Activated CD4-positive, alpha-beta T cell treated with anti-CD3 and anti-CD28 coated beads, Interleukin-2, amount 10 ng/mL, durations not matched to agents 7 days and 5 days (primary cell): ENCODE measurements around the gene SBK3. TPM values are rescaled to one million over a fixed set of nuclear protein-coding genes. Genes with fewer than 3 reads are reported as not detected.
"Not testable (repeated sequence)": the region's sequence is repeated elsewhere in the genome, so short reads cannot be mapped to it uniquely, and the experiment has no call there.

Source experiments
- CTCF ChIA-PET: fragments of 350-600 bp; sonication (Branson Sonifier 250); formaldehyde crosslinking; loops from one replicate; lab custom pipeline; 2021; ENCODE audit warnings: antibody characterized with exemption; lab: Charles Lee
- POLR2A ChIA-PET: fragments of 350-600 bp; sonication (Branson Sonifier 250); formaldehyde crosslinking; loops from one replicate; lab custom pipeline; 2021; ENCODE audit warnings: antibody characterized with exemption; lab: Charles Lee
- DNase-seq: peaks from one replicate; pipeline ENCODE4 v3.0.0-alpha.2; 2020
- H3K27ac Mint-ChIP-seq: one replicate; pipeline ENCODE4 v1.8.0; 2021; ENCODE audit warnings: mild to moderate bottlenecking, moderate library complexity, mixed read lengths
- H3K27me3 Mint-ChIP-seq: one replicate; pipeline ENCODE4 v1.8.0; 2021; ENCODE audit warnings: mixed read lengths
- H3K36me3 Mint-ChIP-seq: one replicate; pipeline ENCODE4 v1.8.0; 2021; ENCODE audit warnings: low read depth, mixed read lengths
- H3K4me1 Mint-ChIP-seq: one replicate; pipeline ENCODE4 v1.8.0; 2021; ENCODE audit warnings: mixed read lengths
- H3K4me3 Mint-ChIP-seq: one replicate; pipeline ENCODE4 v1.8.0; 2021; ENCODE audit warnings: mild to moderate bottlenecking, moderate library complexity, mixed read lengths
- H3K9me3 Mint-ChIP-seq: one replicate; pipeline ENCODE4 v1.8.0; 2021; ENCODE audit warnings: mixed read lengths
- total RNA-seq, 2 experiments: library from RNA; stranded (reverse); gene quantifications; one replicate each; pipeline ENCODE4 v1.2.3, GENCODE V29; 2021

The SBK3 gene
- total RNA-seq: not detected

- ChIA-PET POLR2A (no interaction called here), CTCF (no interaction called here)
- Mint-ChIP-seq H3K9me3 (no peaks in the 10 kb centered on the region), H3K4me3 (no peak within 1 kb of the TSS), H3K36me3 (no peaks in the 10 kb centered on the region), H3K27ac (no peak within 1 kb of the TSS), H3K27me3 (peaks cover 7% of the 10 kb centered on the region), H3K4me1 (no peaks in the 10 kb centered on the region)
- DNase-seq: no peak
Observed at GRCh38 chr19:55545443-55545842, at the start of gene SBK3. TSS of gene SBK3 (minus strand) at chr19:55545543. CDS start at chr19:55545543, 0 bp downstream.

GRCh38 chr19:55593096-55593772 is 47.9 kb upstream of the SBK3 start:
- POLR2A ChIA-PET: no interaction called here
- CTCF ChIA-PET: no interaction called here
- Mint-ChIP-seq H3K27me3 (no peaks in the 10 kb centered on the region), H3K27ac (no peak overlapping the region), H3K4me3 (no peak overlapping the region), H3K36me3 (peaks cover 34% of the 10 kb centered on the region), H3K9me3 (peaks cover 3% of the 10 kb centered on the region), H3K4me1 (peaks cover 8% of the 10 kb centered on the region)
- DNase-seq: no peak

- Mint-ChIP-seq H3K36me3 (peaks cover 34% of the 10 kb centered on the region), H3K9me3 (peaks cover 3% of the 10 kb centered on the region), H3K4me1 (peaks cover 4% of the 10 kb centered on the region), H3K27ac (no peak overlapping the region), H3K27me3 (no peaks in the 10 kb centered on the region), H3K4me3 (no peak overlapping the region)
- ChIA-PET CTCF (no interaction called here), POLR2A (no interaction called here)
- DNase-seq: no peak
Observed at GRCh38 chr19:55592391-55593090, 47.2 kb upstream of the SBK3 start.

- ChIA-PET POLR2A (no interaction called here), CTCF (no interaction called here)
- H3K27me3 Mint-ChIP-seq: peaks cover 7% of the 10 kb centered on the region
- DNase-seq: no peak
- no peak overlapping the region for H3K27ac Mint-ChIP-seq
- peaks cover 3% of the 10 kb centered on the region for H3K9me3 Mint-ChIP-seq
- no peak overlapping the region for H3K4me3 Mint-ChIP-seq
- peaks cover 28% of the 10 kb centered on the region for H3K36me3 Mint-ChIP-seq
- H3K4me1 Mint-ChIP-seq: peaks cover 10% of the 10 kb centered on the region
Observed at GRCh38 chr19:55591555-55591954, 46.2 kb upstream of the SBK3 start.

GRCh38 chr19:55590617-55591016 is 45.3 kb upstream of the SBK3 start:
- Mint-ChIP-seq H3K9me3 (peaks cover under 1% of the 10 kb centered on the region), H3K4me3 (no peak overlapping the region), H3K36me3 (peaks cover 20% of the 10 kb centered on the region), H3K4me1 (peaks cover 17% of the 10 kb centered on the region), H3K27ac (no peak overlapping the region), H3K27me3 (peaks cover 13% of the 10 kb centered on the region)
- no peak for DNase-seq
- ChIA-PET POLR2A (interaction anchor here (1.4 kb wide), 1 partner anchor 8 kb away, joined by 3 read pairs; the partner anchor contains the start of gene FIZ1), CTCF (no interaction called here)

- POLR2A ChIA-PET: interaction anchor here (1.4 kb wide), 1 partner anchor 9 kb away, joined by 3 read pairs; the partner anchor contains the start of gene FIZ1
- peaks cover 17% of the 10 kb centered on the region for H3K27me3 Mint-ChIP-seq
Observed at GRCh38 chr19:55590109-55590508, 44.8 kb upstream of the SBK3 start.

GRCh38 chr19:55588738-55589137 is 43.4 kb upstream of the SBK3 start:
- DNase-seq: no peak
- ChIA-PET CTCF (interaction anchor here (1.0 to 1.5 kb wide), 2 partner anchors 44 to 85 kb away, joined by 3 to 4 read pairs; no protein-coding TSS in a partner anchor), POLR2A (no interaction called here)
- Mint-ChIP-seq H3K9me3 (no peaks in the 10 kb centered on the region), H3K4me1 (peaks cover 21% of the 10 kb centered on the region), H3K27ac (no peak overlapping the region), H3K4me3 (no peak overlapping the region), H3K36me3 (peaks cover 10% of the 10 kb centered on the region), H3K27me3 (peaks cover 21% of the 10 kb centered on the region)

More at GRCh38 chr19:55590109-55590508, 44.8 kb upstream of the SBK3 start:
- Mint-ChIP-seq H3K9me3 (no peaks in the 10 kb centered on the region), H3K27ac (no peak overlapping the region), H3K4me1 (peaks cover 21% of the 10 kb centered on the region), H3K4me3 (no peak overlapping the region), H3K36me3 (peaks cover 15% of the 10 kb centered on the region)
- no peak for DNase-seq
- CTCF ChIA-PET: no interaction called here

GRCh38 chr19:55586976-55587668 is 41.8 kb upstream of the SBK3 start:
- ChIA-PET CTCF (interaction anchor here (0.7 kb wide), 1 partner anchor 515 kb away, joined by 3 read pairs; no protein-coding TSS in a partner anchor), POLR2A (no interaction called here)
- peaks cover 7% of the 10 kb centered on the region for H3K36me3 Mint-ChIP-seq
- DNase-seq: peak; percentile 92
- peak overlapping the region; percentile 19 for H3K27ac Mint-ChIP-seq
- peak overlapping the region; percentile 72 for H3K4me3 Mint-ChIP-seq
- peaks cover 21% of the 10 kb centered on the region for H3K27me3 Mint-ChIP-seq
- H3K9me3 Mint-ChIP-seq: no peaks in the 10 kb centered on the region
- H3K4me1 Mint-ChIP-seq: peaks cover 21% of the 10 kb centered on the region

- Mint-ChIP-seq H3K4me1 (peaks cover 35% of the 10 kb centered on the region), H3K27me3 (peaks cover 21% of the 10 kb centered on the region), H3K27ac (no peak overlapping the region), H3K36me3 (no peaks in the 10 kb centered on the region), H3K4me3 (no peak overlapping the region), H3K9me3 (no peaks in the 10 kb centered on the region)
- ChIA-PET CTCF (no interaction called here), POLR2A (no interaction called here)
- DNase-seq: no peak
Observed at GRCh38 chr19:55585658-55586339, 40.5 kb upstream of the SBK3 start.

- POLR2A ChIA-PET: no interaction called here
- CTCF ChIA-PET: no interaction called here
- Mint-ChIP-seq H3K4me3 (no peak overlapping the region), H3K27ac (no peak overlapping the region), H3K4me1 (peaks cover 38% of the 10 kb centered on the region), H3K9me3 (no peaks in the 10 kb centered on the region), H3K27me3 (peaks cover 21% of the 10 kb centered on the region), H3K36me3 (no peaks in the 10 kb centered on the region)
- no peak for DNase-seq
Observed at GRCh38 chr19:55584871-55585270, 39.5 kb upstream of the SBK3 start.

GRCh38 chr19:55583897-55584296 is 38.6 kb upstream of the SBK3 start:
- H3K36me3 Mint-ChIP-seq, H3K27ac Mint-ChIP-seq, H3K4me3 Mint-ChIP-seq, POLR2A ChIA-PET, DNase-seq, CTCF ChIA-PET, H3K9me3 Mint-ChIP-seq: not testable (repeated sequence)
- H3K27me3 Mint-ChIP-seq: peaks cover 21% of the 10 kb centered on the region
- peaks cover 43% of the 10 kb centered on the region for H3K4me1 Mint-ChIP-seq

GRCh38 chr19:55582284-55582683 is 36.9 kb upstream of the SBK3 start:
- DNase-seq, H3K36me3 Mint-ChIP-seq, H3K9me3 Mint-ChIP-seq, H3K27ac Mint-ChIP-seq, POLR2A ChIA-PET: not testable (repeated sequence)
- H3K4me1 Mint-ChIP-seq: peaks cover 40% of the 10 kb centered on the region
- peaks cover 19% of the 10 kb centered on the region for H3K27me3 Mint-ChIP-seq
- CTCF ChIA-PET: interaction anchor here (0.7 to 0.9 kb wide), 3 partner anchors 24 to 1419 kb away, joined by 3 to 5 read pairs (median 3); partner anchors contain the start of gene ZNF865
- peak overlapping the region; percentile 24 for H3K4me3 Mint-ChIP-seq
